Fibroblast of lung (primary cell): ENCODE data around the gene RBL1. TPM values are rescaled to one million over a fixed set of nuclear protein-coding genes. Genes with fewer than 3 reads are reported as not detected.
"Not testable (repeated sequence)": the region's sequence is repeated elsewhere in the genome, so short reads cannot be mapped to it uniquely, and the experiment has no call there.

Experiments
- DNase-seq, 2 donors: peaks; one replicate each; pipeline versions ENCODE4 v3.0.0 to v3.0.0-alpha.2; 2010; ENCODE audit warnings: low read depth in 2 of 2
- H2AFZ ChIP-seq: 2 replicates; pipeline ENCODE4 v1.5.1; 2012; ENCODE audit warnings: low read length, control low read depth, inconsistent platforms
- H3K27ac ChIP-seq: 2 replicates; pipeline ENCODE4 v1.5.1; 2011; ENCODE audit warnings: low read length, control low read depth; ENCODE audit not compliant: insufficient read depth
- H3K27me3 ChIP-seq: 2 replicates; pipeline ENCODE4 v1.5.1; 2011; ENCODE audit warnings: mild to moderate bottlenecking, low read length; ENCODE audit not compliant: control insufficient read depth, insufficient read depth
- H3K36me3 ChIP-seq: 2 replicates; pipeline ENCODE4 v1.5.1; 2011; ENCODE audit warnings: low read length; ENCODE audit not compliant: control insufficient read depth, insufficient read depth
- H3K4me1 ChIP-seq: 2 replicates; pipeline ENCODE4 v1.5.1; 2011; ENCODE audit warnings: low read length; ENCODE audit not compliant: control insufficient read depth, insufficient read depth; ENCODE audit errors: extremely low read depth
- H3K4me2 ChIP-seq: 2 replicates; pipeline ENCODE4 v1.5.1; 2011; ENCODE audit warnings: low read length, control low read depth; ENCODE audit not compliant: insufficient read depth; ENCODE audit errors: extremely low read depth
- H3K4me3 ChIP-seq, 4 experiments: fragments of 200-600 bp in 1 of 4; sonication (generic) in 1 of 4; replicated peaks in 1 of 4; 2 replicates each; pipeline ENCODE4 v1.5.1; 2011 to 2016; ENCODE audit warnings: low read length in 4 of 4, low read depth in 3 of 4, mild to moderate bottlenecking in 3 of 4, control low read depth in 2 of 4, inconsistent platforms in 1 of 4, mixed read lengths in 1 of 4; ENCODE audit not compliant: insufficient read depth in 1 of 4; ENCODE audit errors: control extremely low read depth in 1 of 4
- H3K79me2 ChIP-seq: 2 replicates; pipeline ENCODE4 v1.5.1; 2012; ENCODE audit warnings: mild to moderate bottlenecking, low read length, inconsistent platforms; ENCODE audit not compliant: control insufficient read depth, insufficient read depth
- H3K9ac ChIP-seq: 2 replicates; pipeline ENCODE4 v1.5.1; 2011; ENCODE audit warnings: mild to moderate bottlenecking, low read length, control low read depth; ENCODE audit not compliant: insufficient read depth
- H3K9me3 ChIP-seq: 2 replicates; pipeline ENCODE4 v1.5.1; 2012; ENCODE audit warnings: low read depth, low read length; ENCODE audit not compliant: control insufficient read depth, insufficient read depth
- H4K20me1 ChIP-seq: 2 replicates; pipeline ENCODE4 v1.5.1; 2011; ENCODE audit warnings: low read length; ENCODE audit not compliant: control insufficient read depth, insufficient read depth; ENCODE audit errors: extremely low read depth
- EZH2 ChIP-seq: IDR thresholded peaks from 2 replicates; pipeline ENCODE4 v1.5.1; 2012; ENCODE audit warnings: low read length, control low read depth, mild to moderate bottlenecking; ENCODE audit errors: missing control alignments
- polyA plus RNA-seq, 2 donors: library from polyadenylated mRNA; depleted of rRNA in 1 of 2; stranded (reverse) in 1 of 2; unstranded in 1 of 2; fragments of >200 nt; gene quantifications; 2 replicates each; pipeline ENCODE4 v1.2.1, GENCODE V29; 2011 to 2012; ENCODE audit warnings: missing spikeins in 1 of 2
- total RNA-seq: library from RNA; depleted of rRNA; stranded (reverse); fragments of >200 nt; gene quantifications from 2 replicates; pipeline ENCODE4 v1.2.1, GENCODE V29; 2014
- TF ChIP-seq, protein P1 (sequence below), 2 donors: IDR thresholded peaks in 1 of 2; conservative IDR thresholded peaks in 1 of 2; 1 replicate in 1 of 2; 2 replicates in 1 of 2; pipeline ENCODE4 v1.5.1; 2011 to 2012; ENCODE audit warnings: low read length in 2 of 2, control low read depth in 1 of 2, inconsistent platforms in 1 of 2, low read depth in 1 of 2, mild to moderate bottlenecking in 1 of 2

The RBL1 gene
- total and polyA plus RNA-seq, 2 donors (not counting 1 experiment from before 2014, with no cell fraction given), result 6.9 to 9.1 TPM

DNA sequence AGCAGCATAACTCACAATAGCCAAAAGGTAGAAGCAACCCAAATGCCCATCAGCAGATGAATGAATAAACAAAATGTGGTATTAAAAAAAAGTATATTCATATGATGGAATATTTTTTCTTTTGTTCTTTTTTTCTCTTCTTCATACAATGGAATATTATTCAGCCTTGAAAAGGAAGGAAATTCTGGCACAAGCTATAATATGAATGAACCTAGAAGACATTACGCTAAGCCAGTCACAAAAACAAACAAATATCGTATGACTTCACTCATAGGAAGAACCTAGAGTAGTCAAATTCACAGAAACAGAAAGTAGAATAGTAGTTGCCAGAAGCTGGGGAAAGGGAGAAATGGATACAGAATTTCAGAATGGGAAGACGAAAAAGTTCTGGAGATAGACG lies 63.7 kb downstream of the RBL1 start:
- H3K79me2 ChIP-seq, result no peaks in the 10 kb centered on the region
- H3K9ac ChIP-seq, result no peak overlapping the region
- H3K27me3 ChIP-seq, result no peaks in the 10 kb centered on the region
- H3K36me3 ChIP-seq, result peaks cover 2% of the 10 kb centered on the region
- H3K9me3 ChIP-seq, result no peaks in the 10 kb centered on the region
- H3K4me1 ChIP-seq, result no peaks in the 10 kb centered on the region
- DNase-seq, result no peak
- H2AFZ ChIP-seq, result no peak overlapping the region
- H4K20me1 ChIP-seq, result no peaks in the 10 kb centered on the region
- no peak overlapping the region for H3K27ac ChIP-seq
- TF ChIP-seq, protein P1, sequence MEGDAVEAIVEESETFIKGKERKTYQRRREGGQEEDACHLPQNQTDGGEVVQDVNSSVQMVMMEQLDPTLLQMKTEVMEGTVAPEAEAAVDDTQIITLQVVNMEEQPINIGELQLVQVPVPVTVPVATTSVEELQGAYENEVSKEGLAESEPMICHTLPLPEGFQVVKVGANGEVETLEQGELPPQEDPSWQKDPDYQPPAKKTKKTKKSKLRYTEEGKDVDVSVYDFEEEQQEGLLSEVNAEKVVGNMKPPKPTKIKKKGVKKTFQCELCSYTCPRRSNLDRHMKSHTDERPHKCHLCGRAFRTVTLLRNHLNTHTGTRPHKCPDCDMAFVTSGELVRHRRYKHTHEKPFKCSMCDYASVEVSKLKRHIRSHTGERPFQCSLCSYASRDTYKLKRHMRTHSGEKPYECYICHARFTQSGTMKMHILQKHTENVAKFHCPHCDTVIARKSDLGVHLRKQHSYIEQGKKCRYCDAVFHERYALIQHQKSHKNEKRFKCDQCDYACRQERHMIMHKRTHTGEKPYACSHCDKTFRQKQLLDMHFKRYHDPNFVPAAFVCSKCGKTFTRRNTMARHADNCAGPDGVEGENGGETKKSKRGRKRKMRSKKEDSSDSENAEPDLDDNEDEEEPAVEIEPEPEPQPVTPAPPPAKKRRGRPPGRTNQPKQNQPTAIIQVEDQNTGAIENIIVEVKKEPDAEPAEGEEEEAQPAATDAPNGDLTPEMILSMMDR (conservative IDR thresholded peaks at IDR 0.05 in 1 of 2, IDR thresholded peaks at IDR 0.05 in 1 of 2; ENCODE audit: low read depth in 1 of 2, low read length in 2 of 2), result no peak
- no peak for TF ChIP-seq EZH2
- H3K4me3 ChIP-seq, result no peak overlapping the region
- H3K4me2 ChIP-seq, result no peak overlapping the region

DNA sequence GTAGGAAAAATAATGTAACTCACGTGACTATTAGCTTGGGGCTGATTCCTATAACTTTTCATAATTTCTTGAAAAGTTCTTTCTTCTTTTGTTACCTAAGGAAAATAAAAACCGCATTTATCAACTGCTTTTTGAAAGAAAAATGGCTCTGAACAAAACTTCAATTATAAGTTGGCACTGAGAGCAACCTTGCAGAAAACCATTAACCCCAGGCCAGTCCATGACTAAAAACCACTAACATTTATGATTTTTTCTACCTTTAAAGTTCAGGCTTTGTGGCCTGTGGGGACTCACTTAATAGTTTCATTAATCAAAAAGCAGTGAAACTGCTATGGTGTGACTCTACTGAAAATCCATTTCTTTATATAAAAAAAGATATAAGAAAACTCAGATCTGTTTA lies 75.2 kb downstream of the RBL1 start:
- Histone ChIP-seq H3K27ac (no peak overlapping the region), H3K79me2 (no peaks in the 10 kb centered on the region), H2AFZ (no peak overlapping the region), H3K4me1 (no peaks in the 10 kb centered on the region), H3K9ac (no peak overlapping the region), H4K20me1 (no peaks in the 10 kb centered on the region), H3K4me3 (no peak overlapping the region), H3K36me3 (no peaks in the 10 kb centered on the region), H3K27me3 (no peaks in the 10 kb centered on the region), H3K9me3 (no peaks in the 10 kb centered on the region), H3K4me2 (no peak overlapping the region)
- DNase-seq, result peak in 1 of 2 donors; percentile 10
- TF ChIP-seq, protein P1 (conservative IDR thresholded peaks at IDR 0.05 in 1 of 2, IDR thresholded peaks at IDR 0.05 in 1 of 2; ENCODE audit: low read depth in 1 of 2, low read length in 2 of 2), result no peak
- no peak for TF ChIP-seq EZH2

DNA sequence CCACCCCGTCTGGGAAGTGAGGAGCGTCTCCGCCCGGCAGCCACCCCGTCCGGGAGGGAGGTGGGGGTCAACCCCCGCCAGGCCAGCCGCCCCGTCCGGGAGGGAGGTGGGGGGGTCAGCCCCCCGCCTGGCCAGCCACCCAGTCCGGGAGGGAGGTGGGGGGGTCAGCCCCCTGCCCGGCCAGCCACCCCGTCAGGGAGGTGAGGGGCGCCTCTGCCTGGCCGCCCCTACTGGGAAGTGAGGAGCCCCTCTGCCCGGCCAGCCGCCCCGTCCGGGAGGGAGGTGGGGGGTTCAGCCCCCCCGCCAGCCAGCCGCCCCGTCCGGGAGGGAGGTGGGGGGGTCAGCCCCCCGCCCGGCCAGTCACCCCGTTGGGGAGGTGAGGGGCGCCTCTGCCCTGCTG lies 83.2 kb downstream of the RBL1 start:
- H4K20me1 ChIP-seq, H3K27me3 ChIP-seq: not testable (repeated sequence)

DNA sequence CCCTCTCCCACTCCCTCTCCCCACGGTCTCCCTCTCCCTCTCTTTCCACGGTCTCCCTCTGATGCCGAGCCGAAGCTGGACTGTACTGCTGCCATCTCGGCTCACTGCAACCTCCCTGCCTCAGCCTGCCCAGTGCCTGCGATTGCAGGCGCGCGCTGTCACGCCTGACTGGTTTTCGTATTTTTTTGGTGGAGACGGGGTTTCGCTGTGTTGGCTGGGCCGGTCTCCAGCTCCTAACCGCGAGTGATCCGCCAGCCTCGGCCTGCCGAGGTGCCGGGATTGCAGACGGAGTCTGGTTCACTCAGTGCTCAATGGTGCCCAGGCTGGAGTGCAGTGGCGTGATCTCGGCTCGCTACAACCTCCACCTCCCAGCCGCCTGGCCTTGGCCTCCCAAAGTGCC lies 83.9 kb downstream of the RBL1 start:
- H3K9ac ChIP-seq, H3K79me2 ChIP-seq, H3K4me2 ChIP-seq, H3K4me1 ChIP-seq, H3K9me3 ChIP-seq, H2AFZ ChIP-seq, H3K36me3 ChIP-seq, H3K27ac ChIP-seq, H3K27me3 ChIP-seq, DNase-seq, H3K4me3 ChIP-seq, H4K20me1 ChIP-seq: not testable (repeated sequence)

More for the DNA sequence above, 83.2 kb downstream of the RBL1 start:
- H3K9me3 ChIP-seq, H3K4me3 ChIP-seq, DNase-seq, H3K4me2 ChIP-seq, H3K79me2 ChIP-seq, H3K4me1 ChIP-seq, H3K9ac ChIP-seq, H3K36me3 ChIP-seq, H3K27ac ChIP-seq, H2AFZ ChIP-seq: not testable (repeated sequence)
